LHCN-M2 (cell line): ENCODE measurements around the gene KRT76. TPM values are rescaled to one million over a fixed set of nuclear protein-coding genes. Genes with fewer than 3 reads are reported as not detected.
"Not testable (repeated sequence)": the region's sequence is repeated elsewhere in the genome, so short reads cannot be mapped to it uniquely, and the experiment has no call there.

Experiments used
- DNase-seq: peaks from one replicate; pipeline ENCODE4 v3.0.0-alpha.2; 2012; ENCODE audit warnings: low read depth
- total RNA-seq: library from RNA; depleted of rRNA; stranded (reverse); fragments of >200 nt; gene quantifications from 2 replicates; pipeline ENCODE4 v1.2.3, GENCODE V29; 2014

KRT76 gene
- total RNA-seq, 1 experiment from 2014 or later = not detected

GRCh38 chr12:52781399-52782082 is 4.4 kb upstream of the KRT76 start:
- DNase-seq = no peak

- DNase-seq = no peak
Measured at GRCh38 chr12:52779914-52780313, 2.8 kb upstream of the KRT76 start.

GRCh38 chr12:52778833-52779232 is 1.7 kb upstream of the KRT76 start:
- DNase-seq = no peak

- DNase-seq = no peak
Measured at GRCh38 chr12:52777566-52777965, 421 bp upstream of the KRT76 start.

- DNase-seq = no peak
Measured at GRCh38 chr12:52776435-52776834, 710 bp downstream of the KRT76 start.

GRCh38 chr12:52774629-52775250 is 2.4 kb downstream of the KRT76 start:
- no peak for DNase-seq

- DNase-seq = no peak
Measured at GRCh38 chr12:52772772-52773171, 4.4 kb downstream of the KRT76 start.

GRCh38 chr12:52772188-52772587 is 5.0 kb downstream of the KRT76 start:
- no peak for DNase-seq

GRCh38 chr12:52771505-52771904 is 5.6 kb downstream of the KRT76 start:
- DNase-seq = no peak

GRCh38 chr12:52771088-52771487 is 6.1 kb downstream of the KRT76 start:
- DNase-seq = no peak

GRCh38 chr12:52769946-52770345 is 7.2 kb downstream of the KRT76 start:
- DNase-seq = no peak

- no peak for DNase-seq
Measured at GRCh38 chr12:52769354-52769753, 7.8 kb downstream of the KRT76 start.

GRCh38 chr12:52768479-52769200 is 8.5 kb downstream of the KRT76 start:
- DNase-seq = no peak

GRCh38 chr12:52767427-52767826 is 9.7 kb downstream of the KRT76 start:
- no peak for DNase-seq

GRCh38 chr12:52767020-52767379 is 10.1 kb downstream of the KRT76 start:
- DNase-seq = no peak

- DNase-seq = no peak
Measured at GRCh38 chr12:52766351-52767019, 10.7 kb downstream of the KRT76 start.

- no peak for DNase-seq
Measured at GRCh38 chr12:52765702-52766101, 11.4 kb downstream of the KRT76 start.

GRCh38 chr12:52763991-52764390 is 13.2 kb downstream of the KRT76 start:
- DNase-seq = no peak

GRCh38 chr12:52763036-52763659 is 14.0 kb downstream of the KRT76 start:
- DNase-seq = no peak

GRCh38 chr12:52761802-52762201 is 15.3 kb downstream of the KRT76 start:
- DNase-seq = no peak

- not testable (repeated sequence) for DNase-seq
Measured at GRCh38 chr12:52761218-52761617, 15.9 kb downstream of the KRT76 start.

GRCh38 chr12:52760623-52761022 is 16.5 kb downstream of the KRT76 start:
- DNase-seq = no peak
